Fibroblast of pulmonary artery (primary cell): Measurements from ENCODE around the gene FGD2.

ENCODE experiments used
- DNase-seq: peaks from one replicate; pipeline ENCODE4 v3.0.0-alpha.2; 2010; ENCODE audit warnings: low read depth
- H3K4me3 ChIP-seq: replicated peaks from 2 replicates; pipeline ENCODE4 v1.5.1; 2011; ENCODE audit warnings: low read depth, mild to moderate bottlenecking, control low read depth, low read length, moderate library complexity
- CTCF ChIP-seq: IDR thresholded peaks from 2 replicates; pipeline ENCODE4 v1.5.1; 2011; ENCODE audit warnings: mild to moderate bottlenecking, control low read depth, low read length, inconsistent platforms; ENCODE audit errors: missing control alignments

FGD2 gene

GRCh38 chr6:37061157-37061804 lies 55.8 kb downstream of the FGD2 start:
- no peak for TF ChIP-seq CTCF
- no peak for DNase-seq
- H3K4me3 ChIP-seq, result no peak overlapping the region

DNA sequence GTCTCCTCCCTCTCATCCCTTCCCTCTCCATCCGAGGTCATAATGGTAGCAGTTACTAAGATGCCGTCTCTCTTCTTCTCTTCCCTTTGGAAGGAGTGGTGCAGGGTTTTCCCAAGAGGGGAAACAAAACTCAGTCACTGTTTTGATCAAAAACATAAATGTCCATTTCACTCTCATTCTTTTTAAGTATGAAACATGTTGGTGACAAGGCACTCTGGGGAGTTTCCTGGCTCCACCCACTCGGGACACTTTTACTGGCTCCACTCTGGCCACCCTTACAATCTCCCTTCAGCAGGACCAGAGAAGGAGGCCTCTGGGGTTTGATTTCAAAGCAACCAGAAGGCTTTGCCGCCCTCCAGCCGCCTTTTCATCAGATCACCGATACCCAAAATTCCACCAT lies 57.0 kb downstream of the FGD2 start:
- no peak overlapping the region for H3K4me3 ChIP-seq
- no peak for TF ChIP-seq CTCF
- DNase-seq, result no peak

- no peak overlapping the region for H3K4me3 ChIP-seq
- TF ChIP-seq CTCF, result no peak
- DNase-seq, result no peak
Measured at GRCh38 chr6:37068356-37069270, 63.2 kb downstream of the FGD2 start.

GRCh38 chr6:37069639-37070038 lies 64.2 kb downstream of the FGD2 start:
- no peak overlapping the region for H3K4me3 ChIP-seq
- TF ChIP-seq CTCF, result no peak
- DNase-seq, result no peak

GRCh38 chr6:37072526-37072925 lies 67.1 kb downstream of the FGD2 start:
- DNase-seq, result no peak
- TF ChIP-seq CTCF, result no peak
- no peak overlapping the region for H3K4me3 ChIP-seq

GRCh38 chr6:37074053-37074827 lies 68.8 kb downstream of the FGD2 start:
- DNase-seq, result peak; percentile 80
- no peak for TF ChIP-seq CTCF
- no peak overlapping the region for H3K4me3 ChIP-seq
